ENCODE results near the gene SMG6.

- TF ChIP-seq RFX5 (IDR thresholded peaks at IDR 0.05; ENCODE audit: low read depth, low read length) (no peak), FOXJ3 (CRISPR knock-in tag; IDR thresholded peaks at IDR 0.05; ENCODE audit: borderline replicate concordance) (no peak), ZNF652 (CRISPR knock-in tag; IDR thresholded peaks at IDR 0.05; ENCODE audit: borderline replicate concordance, low read depth) (no peak), ZFP36L1 (CRISPR knock-in tag; IDR thresholded peaks at IDR 0.05) (no peak), CTCF (CRISPR knock-in tag; IDR thresholded peaks at IDR 0.05) (no peak), BRF2 (CRISPR knock-in tag; IDR thresholded peaks at IDR 0.05) (no peak), CSRNP2 (CRISPR knock-in tag; conservative IDR thresholded peaks at IDR 0.05; ENCODE audit: low read depth) (no peak)
Observed at GRCh38 chr17:2107506-2107905, 196.1 kb downstream of the SMG6 start.

Data from HepG2 (cell line).